NCI-H524 treated with DMSO at 0.1 percent for 48 hours (cell line): ENCODE data around the gene BTBD9.

ENCODE experiments used
- DNase-seq: peaks from one replicate; lab custom pipeline; 2025; lab: John Stamatoyannopoulos, UW

Gene BTBD9

DNA sequence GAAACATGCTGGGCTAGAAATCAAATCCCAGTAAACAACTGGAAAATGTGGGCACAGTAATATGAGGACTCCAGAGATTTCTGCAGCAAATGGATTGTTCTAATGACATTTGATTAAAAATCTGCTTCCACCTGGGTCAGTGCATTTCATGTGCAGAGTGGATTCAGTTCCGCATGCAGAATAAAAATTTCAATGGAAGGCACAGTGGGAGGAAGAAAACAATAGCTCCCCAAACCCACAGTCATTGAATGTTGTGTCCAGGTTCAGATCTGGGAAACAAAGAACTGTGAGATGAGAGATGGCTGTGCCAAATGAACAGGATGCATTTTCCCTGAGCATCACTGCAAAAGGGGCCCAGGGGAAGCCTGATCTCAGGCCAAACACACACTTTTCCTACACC is 403.1 kb downstream of the BTBD9 start:
- DNase-seq: no peak

- DNase-seq: peak; percentile 62
These were observed 404.6 kb downstream of the BTBD9 start for GRCh38 chr6:38234934-38235682.

DNA sequence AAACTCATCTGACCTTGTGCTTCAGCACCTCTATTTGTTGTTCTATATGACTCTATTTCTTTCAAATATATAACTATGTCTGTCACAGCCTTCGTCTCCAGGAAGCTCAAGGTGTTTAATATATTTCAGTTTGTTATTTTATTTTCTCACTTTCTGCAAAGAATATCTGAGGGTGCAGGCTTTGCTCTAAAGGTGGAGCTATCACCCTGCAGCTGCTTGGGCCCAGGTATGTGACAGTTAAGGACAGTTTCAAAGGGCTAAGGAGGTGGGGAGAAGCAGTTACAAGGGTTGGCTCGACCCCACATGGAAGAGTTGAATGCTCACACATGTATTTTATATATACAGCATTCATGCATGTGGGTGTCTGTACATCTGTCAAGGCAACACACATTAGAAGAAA is 405.6 kb downstream of the BTBD9 start:
- DNase-seq: no peak

GRCh38 chr6:38233161-38233791 is 406.5 kb downstream of the BTBD9 start:
- no peak for DNase-seq

GRCh38 chr6:38225766-38226165 is 414.0 kb downstream of the BTBD9 start:
- DNase-seq: no peak

GRCh38 chr6:38221251-38221650 is 418.5 kb downstream of the BTBD9 start:
- DNase-seq: no peak

GRCh38 chr6:38220069-38220723 is 419.5 kb downstream of the BTBD9 start:
- no peak for DNase-seq

DNA sequence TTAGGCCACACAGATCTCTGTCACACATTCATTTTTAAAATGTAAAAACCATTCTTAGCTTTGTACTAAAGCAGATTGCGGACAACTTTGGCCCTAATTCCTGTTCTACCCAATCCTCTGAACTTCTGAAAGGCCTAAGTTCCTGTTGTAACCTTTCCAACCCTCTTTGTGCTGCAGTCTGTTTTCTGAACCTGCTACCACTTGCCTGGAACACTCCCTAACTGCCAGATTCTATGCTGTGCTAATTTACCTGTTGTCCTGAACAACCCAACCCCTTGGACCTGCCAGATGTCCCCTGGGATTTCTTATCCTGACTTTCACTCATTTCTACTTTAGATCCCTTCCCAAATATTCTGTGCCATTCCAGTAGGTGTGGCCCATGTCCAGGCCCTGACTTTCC is 421.5 kb downstream of the BTBD9 start:
- no peak for DNase-seq

- no peak for DNase-seq
These were observed 423.3 kb downstream of the BTBD9 start for GRCh38 chr6:38216451-38216850.

GRCh38 chr6:38215651-38216311 is 423.9 kb downstream of the BTBD9 start:
- DNase-seq: no peak

DNA sequence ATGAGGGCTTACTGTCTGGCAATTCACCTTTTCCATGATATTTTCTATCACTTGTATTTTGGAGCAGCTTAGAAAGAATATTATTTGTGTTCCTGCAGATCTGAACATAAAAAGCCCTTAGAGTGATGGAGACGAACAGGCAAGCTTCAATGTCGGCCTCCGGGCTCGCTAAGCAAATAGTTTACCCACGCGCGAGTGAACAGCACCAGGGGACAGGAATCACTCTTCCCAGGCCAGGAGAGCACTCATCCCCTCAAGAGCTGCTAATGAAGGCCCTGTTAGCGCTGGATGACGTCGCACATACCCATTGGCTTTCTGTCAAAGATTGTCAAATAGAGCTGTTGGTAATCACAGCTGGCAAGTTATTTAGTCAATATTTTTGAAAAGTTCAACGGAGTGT is 424.5 kb downstream of the BTBD9 start:
- DNase-seq: no peak

DNA sequence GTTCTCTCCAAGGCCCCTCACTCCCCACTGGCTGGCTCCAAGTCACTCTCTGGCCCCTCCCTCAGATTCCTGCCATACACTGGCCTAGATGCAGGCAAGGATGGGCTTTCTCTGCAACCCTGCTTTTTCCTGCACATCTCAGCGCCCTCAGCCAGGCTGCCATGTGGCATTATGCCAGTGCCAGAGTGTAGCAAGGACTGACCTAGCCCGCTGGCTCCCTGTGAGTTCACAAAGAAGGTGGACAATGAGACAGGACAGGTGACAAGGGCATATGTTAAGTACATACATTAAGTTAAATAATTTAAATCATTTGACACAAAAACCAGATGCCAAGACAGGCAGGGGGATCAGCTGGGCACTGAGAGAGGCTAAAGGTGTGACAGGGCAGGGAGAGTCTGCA is 425.6 kb downstream of the BTBD9 start:
- DNase-seq: no peak

DNA sequence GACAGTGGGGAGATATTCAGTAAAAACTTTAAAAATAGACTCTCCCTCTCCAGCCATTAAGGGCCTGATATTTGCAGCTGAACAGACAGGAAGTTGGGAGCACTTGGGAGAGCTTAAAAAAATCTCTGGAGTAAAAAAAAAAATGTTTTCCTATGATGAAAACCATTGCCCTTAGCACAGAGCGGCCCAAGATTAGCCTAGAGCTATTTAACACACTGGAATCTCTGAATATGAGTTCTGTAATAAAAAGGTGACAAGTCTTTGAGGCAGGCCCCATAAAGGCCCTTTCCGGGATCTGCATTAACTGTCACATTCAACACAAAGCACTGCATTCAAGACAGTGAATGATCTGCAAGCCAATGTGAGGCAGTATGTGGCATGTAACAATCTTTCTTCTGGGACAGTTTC is 426.5 kb downstream of the BTBD9 start:
- no peak for DNase-seq

- DNase-seq: no peak
These were observed 427.1 kb downstream of the BTBD9 start for GRCh38 chr6:38212579-38212978.

- no peak for DNase-seq
These were observed 427.6 kb downstream of the BTBD9 start for GRCh38 chr6:38212116-38212515.

GRCh38 chr6:38209371-38210260 is 430.1 kb downstream of the BTBD9 start:
- no peak for DNase-seq

- no peak for DNase-seq
These were observed 431.7 kb downstream of the BTBD9 start for GRCh38 chr6:38208028-38208427.

- DNase-seq: no peak
These were observed 432.4 kb downstream of the BTBD9 start for GRCh38 chr6:38207375-38207774.

GRCh38 chr6:38198219-38198618 is 441.5 kb downstream of the BTBD9 start:
- DNase-seq: no peak

- no peak for DNase-seq
These were observed 444.6 kb downstream of the BTBD9 start for GRCh38 chr6:38195113-38195635.

DNA sequence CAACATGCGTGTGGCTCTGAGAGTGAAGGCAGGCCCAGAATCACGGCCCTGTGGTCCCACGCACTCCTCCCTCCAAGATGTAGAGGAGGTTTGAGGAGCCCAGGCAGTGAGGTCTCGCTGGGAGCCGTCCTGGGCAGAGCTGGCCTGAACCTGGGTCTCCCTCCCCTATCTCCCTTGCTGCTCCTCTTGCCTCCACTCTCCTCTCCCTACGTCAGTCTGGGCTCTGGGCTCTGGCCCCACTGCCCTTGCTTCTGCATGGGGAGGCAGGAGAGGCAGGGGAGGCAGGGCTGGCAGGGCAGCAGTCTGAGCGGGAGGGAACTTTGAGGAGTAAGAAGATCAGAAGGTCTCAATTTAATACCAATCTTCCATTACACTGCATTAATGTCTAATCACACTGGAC is 445.1 kb downstream of the BTBD9 start:
- no peak for DNase-seq

DNA sequence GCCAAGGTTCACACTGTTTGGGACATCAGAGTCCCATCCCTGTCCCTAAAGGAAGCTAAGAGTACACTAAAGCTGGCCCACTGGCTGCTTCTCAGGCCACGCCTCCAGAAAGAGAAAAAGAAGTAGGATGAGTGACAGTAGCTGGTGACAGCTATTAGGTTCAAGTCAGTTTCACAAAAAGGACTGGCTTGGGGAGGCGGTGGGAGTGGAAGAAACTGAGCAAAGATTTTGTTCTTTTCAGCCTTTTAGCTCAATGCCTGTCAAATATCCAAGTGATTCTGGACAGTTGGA is 445.5 kb downstream of the BTBD9 start:
- no peak for DNase-seq
